HL-60/S4 (cell line): ENCODE data around the gene AGXT2.

Experiments used
- in situ Hi-C: fragments of 300-500 bp; cut with MboI; formaldehyde crosslinking; loops from 2 replicates; pipeline ENCODE4 v1.14.3; 2022; ENCODE audit warnings: low sequenced_read_pairs

The AGXT2 gene

GRCh38 chr5:35047785-35048404, at the start of gene AGXT2:
Gene AGXT2, minus strand, starts transcription at chr5:35047949. Its CDS starts 57 bp downstream, at chr5:35047892.
- in situ Hi-C loops, result no loop called here

- in situ Hi-C loops, result loop anchor here (10.0 to 25.0 kb wide), 2 partner anchors 515 to 828 kb away; partner anchors contain the start of gene SPEF2
Observed at GRCh38 chr5:35096932-35097331, 49.2 kb upstream of the AGXT2 start.

- in situ Hi-C loops, result loop anchor here (10.0 to 25.0 kb wide), 2 partner anchors 516 to 829 kb away; partner anchors contain the start of gene SPEF2
Observed at GRCh38 chr5:35096216-35096615, 48.5 kb upstream of the AGXT2 start.

GRCh38 chr5:35095366-35095765, 47.6 kb upstream of the AGXT2 start:
- in situ Hi-C loops, result loop anchor here (10.0 to 25.0 kb wide), 2 partner anchors 517 to 829 kb away; partner anchors contain the start of gene SPEF2

- in situ Hi-C loops, result loop anchor here (10.0 to 25.0 kb wide), 2 partner anchors 517 to 830 kb away; partner anchors contain the start of gene SPEF2
Observed at GRCh38 chr5:35094948-35095347, 47.2 kb upstream of the AGXT2 start.

GRCh38 chr5:35092703-35093102, 45.0 kb upstream of the AGXT2 start:
- in situ Hi-C loops, result loop anchor here (10.0 to 25.0 kb wide), 2 partner anchors 520 to 832 kb away; partner anchors contain the start of gene SPEF2

GRCh38 chr5:35091704-35092103, 44.0 kb upstream of the AGXT2 start:
- in situ Hi-C loops, result loop anchor here (10.0 to 25.0 kb wide), 2 partner anchors 521 to 833 kb away; partner anchors contain the start of gene SPEF2

GRCh38 chr5:35089334-35090314, 41.9 kb upstream of the AGXT2 start:
- in situ Hi-C loops, result loop anchor here (10.0 to 25.0 kb wide), 2 partner anchors 523 to 835 kb away; partner anchors contain the start of gene SPEF2

GRCh38 chr5:35087991-35088390, 40.2 kb upstream of the AGXT2 start:
- in situ Hi-C loops, result loop anchor here (25.0 kb wide), 1 partner anchor 524 kb away; the partner anchor contains the start of gene SPEF2

- in situ Hi-C loops, result loop anchor here (25.0 kb wide), 1 partner anchor 529 kb away; the partner anchor contains the start of gene SPEF2
Observed at GRCh38 chr5:35083150-35083549, 35.4 kb upstream of the AGXT2 start.

GRCh38 chr5:35082530-35082929, 34.8 kb upstream of the AGXT2 start:
- in situ Hi-C loops, result loop anchor here (25.0 kb wide), 1 partner anchor 530 kb away; the partner anchor contains the start of gene SPEF2

- in situ Hi-C loops, result loop anchor here (25.0 kb wide), 1 partner anchor 531 kb away; the partner anchor contains the start of gene SPEF2
Observed at GRCh38 chr5:35081134-35081533, 33.4 kb upstream of the AGXT2 start.

- in situ Hi-C loops, result no loop called here
Observed at GRCh38 chr5:35073160-35073559, 25.4 kb upstream of the AGXT2 start.

GRCh38 chr5:35069188-35069587, 21.4 kb upstream of the AGXT2 start:
- in situ Hi-C loops, result no loop called here

GRCh38 chr5:35067985-35068384, 20.2 kb upstream of the AGXT2 start:
- in situ Hi-C loops, result no loop called here

- in situ Hi-C loops, result no loop called here
Observed at GRCh38 chr5:35066260-35066795, 18.6 kb upstream of the AGXT2 start.

- in situ Hi-C loops, result no loop called here
Observed at GRCh38 chr5:35063414-35063813, 15.7 kb upstream of the AGXT2 start.

- in situ Hi-C loops, result no loop called here
Observed at GRCh38 chr5:35061211-35061770, 13.5 kb upstream of the AGXT2 start.

GRCh38 chr5:35060236-35060635, 12.5 kb upstream of the AGXT2 start:
- in situ Hi-C loops, result no loop called here

GRCh38 chr5:35059251-35059650, 11.5 kb upstream of the AGXT2 start:
- in situ Hi-C loops, result no loop called here
